Activated T-cell treated with anti-CD3 and anti-CD28 coated beads, Interleukin-2, amount 50 U/mL, for 24 hours (primary cell): Measurements from ENCODE around the gene GALNT12.

ENCODE experiments used
- DNase-seq: peaks from one replicate; pipeline ENCODE4 v3.0.0-alpha.2; 2020
- H3K27ac Mint-ChIP-seq: 2 replicates; pipeline ENCODE4 v1.8.0; 2020; ENCODE audit warnings: mild to moderate bottlenecking, mixed read lengths
- H3K27me3 Mint-ChIP-seq: 2 replicates; pipeline ENCODE4 v1.8.0; 2020; ENCODE audit warnings: mixed read lengths
- H3K36me3 Mint-ChIP-seq: 2 replicates; pipeline ENCODE4 v1.8.0; 2020; ENCODE audit warnings: low read depth, mixed read lengths
- H3K4me1 Mint-ChIP-seq: 2 replicates; pipeline ENCODE4 v1.8.0; 2020; ENCODE audit warnings: low read depth, mixed read lengths
- H3K4me3 Mint-ChIP-seq: 2 replicates; pipeline ENCODE4 v1.8.0; 2020; ENCODE audit warnings: mild to moderate bottlenecking, moderate library complexity, mixed read lengths
- H3K9me3 Mint-ChIP-seq: 2 replicates; pipeline ENCODE4 v1.8.0; 2020; ENCODE audit warnings: mixed read lengths

The GALNT12 gene

GRCh38 chr9:98890256-98890655 lies 82.8 kb downstream of the GALNT12 start:
- no peak for DNase-seq
- H3K4me3 Mint-ChIP-seq: no peak overlapping the region
- H3K36me3 Mint-ChIP-seq: no peaks in the 10 kb centered on the region
- H3K4me1 Mint-ChIP-seq: peaks cover 2% of the 10 kb centered on the region
- no peaks in the 10 kb centered on the region for H3K9me3 Mint-ChIP-seq
- peaks cover 31% of the 10 kb centered on the region for H3K27me3 Mint-ChIP-seq
- H3K27ac Mint-ChIP-seq: no peak overlapping the region

- Mint-ChIP-seq H3K4me1 (peaks cover 2% of the 10 kb centered on the region), H3K9me3 (peaks cover 2% of the 10 kb centered on the region), H3K36me3 (no peaks in the 10 kb centered on the region), H3K4me3 (no peak overlapping the region), H3K27ac (no peak overlapping the region), H3K27me3 (peaks cover 34% of the 10 kb centered on the region)
- DNase-seq: no peak
Observed at GRCh38 chr9:98892288-98892687, 84.8 kb downstream of the GALNT12 start.

- Mint-ChIP-seq H3K36me3 (no peaks in the 10 kb centered on the region), H3K27me3 (peaks cover 35% of the 10 kb centered on the region), H3K27ac (no peak overlapping the region), H3K4me3 (no peak overlapping the region), H3K9me3 (peaks cover 3% of the 10 kb centered on the region), H3K4me1 (peaks cover 2% of the 10 kb centered on the region)
- no peak for DNase-seq
Observed at GRCh38 chr9:98892690-98893089, 85.2 kb downstream of the GALNT12 start.

GRCh38 chr9:98894171-98894570 lies 86.7 kb downstream of the GALNT12 start:
- no peaks in the 10 kb centered on the region for H3K36me3 Mint-ChIP-seq
- no peak for DNase-seq

GRCh38 chr9:98894761-98895160 lies 87.3 kb downstream of the GALNT12 start:
- no peak overlapping the region for H3K4me3 Mint-ChIP-seq
- no peak for DNase-seq
- H3K27ac Mint-ChIP-seq: no peak overlapping the region
- peaks cover 3% of the 10 kb centered on the region for H3K9me3 Mint-ChIP-seq
- H3K36me3 Mint-ChIP-seq: no peaks in the 10 kb centered on the region
- peaks cover 27% of the 10 kb centered on the region for H3K27me3 Mint-ChIP-seq
- H3K4me1 Mint-ChIP-seq: peaks cover 5% of the 10 kb centered on the region

More at GRCh38 chr9:98894171-98894570, 86.7 kb downstream of the GALNT12 start:
- H3K4me3 Mint-ChIP-seq: no peak overlapping the region
- peaks cover 3% of the 10 kb centered on the region for H3K9me3 Mint-ChIP-seq
- peaks cover 2% of the 10 kb centered on the region for H3K4me1 Mint-ChIP-seq
- H3K27me3 Mint-ChIP-seq: peaks cover 28% of the 10 kb centered on the region
- no peak overlapping the region for H3K27ac Mint-ChIP-seq

- Mint-ChIP-seq H3K4me1 (peaks cover 5% of the 10 kb centered on the region), H3K27me3 (peaks cover 27% of the 10 kb centered on the region), H3K36me3 (no peaks in the 10 kb centered on the region), H3K27ac (no peak overlapping the region), H3K9me3 (peaks cover 3% of the 10 kb centered on the region), H3K4me3 (no peak overlapping the region)
- no peak for DNase-seq
Observed at GRCh38 chr9:98896632-98897031, 89.2 kb downstream of the GALNT12 start.

GRCh38 chr9:98897745-98898144 lies 90.3 kb downstream of the GALNT12 start:
- peaks cover 3% of the 10 kb centered on the region for H3K9me3 Mint-ChIP-seq
- no peak overlapping the region for H3K27ac Mint-ChIP-seq
- no peak overlapping the region for H3K4me3 Mint-ChIP-seq
- no peaks in the 10 kb centered on the region for H3K36me3 Mint-ChIP-seq
- peaks cover 3% of the 10 kb centered on the region for H3K4me1 Mint-ChIP-seq
- H3K27me3 Mint-ChIP-seq: peaks cover 27% of the 10 kb centered on the region
- no peak for DNase-seq

- Mint-ChIP-seq H3K27ac (no peak overlapping the region), H3K4me1 (peaks cover 3% of the 10 kb centered on the region), H3K36me3 (no peaks in the 10 kb centered on the region), H3K27me3 (peaks cover 21% of the 10 kb centered on the region), H3K9me3 (peaks cover 3% of the 10 kb centered on the region), H3K4me3 (no peak overlapping the region)
- no peak for DNase-seq
Observed at GRCh38 chr9:98899408-98900056, 92.1 kb downstream of the GALNT12 start.
